NCI-H82 (cell line): ENCODE data around the gene WNK2.

Experiments
- DNase-seq: peaks from one replicate; lab custom pipeline; 2025; lab: John Stamatoyannopoulos, UW

WNK2 gene

DNA sequence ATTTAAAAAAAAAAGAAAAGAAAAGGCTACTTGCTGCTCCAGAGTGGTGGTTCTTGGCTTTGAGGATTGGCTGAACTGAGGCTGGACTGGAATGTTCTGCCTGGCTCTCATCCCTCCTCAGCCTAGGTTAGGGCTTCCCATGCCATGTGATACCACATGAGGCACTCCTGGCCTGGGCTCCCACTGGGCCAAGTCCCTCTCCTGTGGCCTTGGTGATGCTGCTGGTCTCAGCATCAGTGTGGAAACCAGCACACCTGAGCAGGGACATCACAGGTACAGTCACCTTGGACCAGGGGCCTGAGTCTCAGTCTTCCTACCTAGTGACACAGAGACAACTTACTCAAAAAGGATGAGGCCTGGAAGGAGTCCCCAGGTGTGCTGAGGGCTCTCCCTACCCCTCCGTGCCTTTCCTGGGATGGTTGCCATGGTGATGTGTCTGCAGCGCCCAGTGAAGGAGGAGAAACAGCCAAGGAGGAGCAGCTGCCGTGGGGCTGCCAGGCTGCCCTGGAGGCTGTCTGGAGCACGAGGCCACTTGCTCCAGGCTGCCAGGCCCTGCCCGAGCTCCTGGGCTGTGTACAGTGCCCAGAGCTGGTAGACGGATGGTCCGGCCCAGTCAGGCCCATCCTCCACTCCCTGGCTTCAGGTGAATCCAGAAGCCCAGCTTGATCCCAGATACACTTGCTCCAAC, 71.0 kb downstream of the WNK2 start:
- DNase-seq: no peak

- no peak for DNase-seq
Observed at GRCh38 chr9:93255494-93255867, 71.5 kb downstream of the WNK2 start.

- no peak for DNase-seq
Observed at GRCh38 chr9:93255994-93256877, 72.3 kb downstream of the WNK2 start.

DNA sequence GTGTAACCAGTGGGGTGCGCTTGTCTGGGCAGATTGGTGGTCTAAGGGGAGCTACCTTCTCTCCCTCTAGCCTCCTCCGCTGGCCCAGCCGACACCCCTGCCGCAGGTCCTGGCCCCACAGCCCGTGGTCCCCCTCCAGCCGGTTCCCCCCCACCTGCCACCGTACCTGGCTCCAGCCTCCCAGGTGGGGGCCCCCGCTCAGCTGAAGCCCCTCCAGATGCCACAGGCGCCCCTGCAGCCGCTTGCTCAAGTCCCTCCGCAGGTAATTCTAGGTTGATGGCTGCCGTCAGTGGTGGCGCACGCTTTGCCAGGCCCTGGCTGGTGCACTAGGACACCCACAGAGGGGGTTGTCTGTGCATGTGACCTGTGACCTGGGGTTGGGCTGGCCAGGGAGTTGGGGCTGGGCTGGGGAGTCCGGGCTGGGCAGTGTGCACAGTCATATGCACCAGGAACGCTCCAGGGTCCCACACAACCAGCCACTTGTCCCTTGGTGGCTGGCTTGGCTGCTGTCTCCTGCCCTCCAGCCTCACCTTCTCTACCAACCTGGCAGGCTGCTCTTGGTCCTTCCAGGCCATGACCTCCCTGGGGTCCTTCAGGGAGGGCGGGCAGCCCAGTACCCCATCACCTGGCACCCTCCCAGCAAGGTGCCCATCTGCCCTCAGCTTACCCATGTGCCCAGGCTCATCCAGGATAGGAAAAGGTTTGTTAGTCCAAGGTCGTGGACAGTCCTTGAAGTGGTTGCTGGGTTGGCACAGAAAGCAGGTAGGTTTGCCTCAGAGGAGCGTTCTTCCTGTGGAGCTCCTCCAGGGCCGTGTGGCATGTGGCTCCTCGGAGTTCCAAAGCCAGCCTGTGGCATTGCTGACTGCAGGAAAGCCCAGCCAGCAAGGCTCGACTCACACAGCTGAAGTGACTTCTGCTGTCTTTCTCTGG, 73.2 kb downstream of the WNK2 start:
- DNase-seq: no peak

DNA sequence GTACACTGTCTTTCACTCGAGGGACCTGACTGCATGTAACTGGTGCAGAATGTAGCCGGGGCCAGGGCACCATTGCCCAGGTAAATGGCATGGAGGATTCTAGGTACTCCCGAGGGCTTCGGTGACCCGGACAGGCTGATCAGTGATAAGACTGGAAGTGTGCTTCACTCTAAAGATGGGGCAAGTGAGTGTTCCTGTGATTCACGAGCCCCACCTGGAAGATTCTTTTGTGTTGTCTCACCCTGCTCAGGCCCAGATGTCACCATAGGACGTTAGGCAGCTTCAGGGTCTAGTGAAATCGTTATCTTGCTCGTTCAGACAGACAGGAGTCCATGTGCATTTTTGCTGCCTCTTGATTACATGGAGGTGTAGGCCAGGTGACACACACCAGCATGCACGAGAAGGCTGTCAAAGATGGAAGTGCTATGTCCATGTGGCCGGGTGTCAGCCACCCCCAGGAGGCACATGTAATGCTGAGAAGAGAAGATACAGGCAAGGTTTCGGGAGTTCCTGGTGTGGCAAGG, 73.9 kb downstream of the WNK2 start:
- no peak for DNase-seq

- no peak for DNase-seq
Observed at GRCh38 chr9:93258419-93258817, 74.5 kb downstream of the WNK2 start.

GRCh38 chr9:93258818-93259489, 75.0 kb downstream of the WNK2 start:
- DNase-seq: no peak

DNA sequence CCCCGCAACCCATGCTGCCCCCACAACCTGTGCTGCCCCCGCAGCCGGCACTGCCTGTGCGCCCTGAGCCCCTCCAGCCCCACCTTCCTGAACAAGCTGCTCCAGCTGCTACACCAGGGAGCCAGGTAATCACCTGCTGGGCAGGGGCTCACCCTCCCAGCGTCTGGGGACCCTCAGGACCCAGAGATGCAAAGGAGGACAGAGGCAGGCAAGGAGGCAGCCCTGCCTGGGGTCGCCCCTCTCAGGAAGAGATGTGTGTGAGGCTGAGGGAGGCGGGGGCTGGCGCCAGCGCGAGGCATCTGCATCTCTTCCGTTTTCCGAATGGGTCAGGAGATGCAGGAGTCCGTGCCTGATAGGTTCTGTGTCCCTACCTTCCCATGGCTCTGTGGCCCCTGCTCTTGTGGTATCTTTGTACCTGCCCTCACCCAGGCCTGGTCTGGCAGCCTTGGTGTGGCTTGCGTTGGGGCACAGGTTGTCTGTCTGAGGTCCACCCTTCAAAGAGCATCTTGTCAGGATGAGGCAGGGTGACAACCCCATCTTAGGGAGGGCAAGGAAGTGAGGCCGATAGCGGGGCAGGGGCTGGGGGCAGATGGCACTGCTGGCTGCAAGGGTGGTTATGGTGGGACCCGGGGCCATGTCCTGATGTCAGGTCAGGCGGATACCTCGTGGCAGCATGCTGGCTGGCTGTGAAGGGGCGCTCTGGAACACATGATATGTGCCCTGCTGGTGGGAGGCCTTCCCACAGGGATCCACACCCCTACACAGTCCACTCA, 75.7 kb downstream of the WNK2 start:
- no peak for DNase-seq

- DNase-seq: no peak
Observed at GRCh38 chr9:93260263-93261066, 76.5 kb downstream of the WNK2 start.

DNA sequence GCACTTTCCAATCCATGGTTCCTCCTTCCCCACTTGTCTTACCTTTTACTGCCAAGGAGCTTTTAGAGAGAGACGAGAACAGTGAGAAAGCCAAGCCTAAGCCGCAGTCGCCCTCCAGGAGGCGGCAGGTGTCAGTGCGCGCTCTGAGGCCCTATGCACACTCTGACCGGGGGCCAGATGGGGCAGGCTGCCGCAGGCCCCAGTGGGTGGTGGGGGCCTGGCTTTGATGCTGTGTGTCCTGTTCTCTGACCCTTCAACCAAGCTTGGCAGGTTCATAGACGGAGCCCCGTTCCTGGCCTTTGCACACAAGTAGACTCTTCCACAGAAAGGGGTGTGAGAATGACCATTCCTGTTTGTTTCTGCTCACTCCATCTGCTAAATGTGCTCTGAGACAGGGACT, 77.3 kb downstream of the WNK2 start:
- peak; percentile 12 for DNase-seq

GRCh38 chr9:93261735-93262523, 78.0 kb downstream of the WNK2 start:
- no peak for DNase-seq

GRCh38 chr9:93262537-93263310, 78.8 kb downstream of the WNK2 start:
- DNase-seq: no peak

DNA sequence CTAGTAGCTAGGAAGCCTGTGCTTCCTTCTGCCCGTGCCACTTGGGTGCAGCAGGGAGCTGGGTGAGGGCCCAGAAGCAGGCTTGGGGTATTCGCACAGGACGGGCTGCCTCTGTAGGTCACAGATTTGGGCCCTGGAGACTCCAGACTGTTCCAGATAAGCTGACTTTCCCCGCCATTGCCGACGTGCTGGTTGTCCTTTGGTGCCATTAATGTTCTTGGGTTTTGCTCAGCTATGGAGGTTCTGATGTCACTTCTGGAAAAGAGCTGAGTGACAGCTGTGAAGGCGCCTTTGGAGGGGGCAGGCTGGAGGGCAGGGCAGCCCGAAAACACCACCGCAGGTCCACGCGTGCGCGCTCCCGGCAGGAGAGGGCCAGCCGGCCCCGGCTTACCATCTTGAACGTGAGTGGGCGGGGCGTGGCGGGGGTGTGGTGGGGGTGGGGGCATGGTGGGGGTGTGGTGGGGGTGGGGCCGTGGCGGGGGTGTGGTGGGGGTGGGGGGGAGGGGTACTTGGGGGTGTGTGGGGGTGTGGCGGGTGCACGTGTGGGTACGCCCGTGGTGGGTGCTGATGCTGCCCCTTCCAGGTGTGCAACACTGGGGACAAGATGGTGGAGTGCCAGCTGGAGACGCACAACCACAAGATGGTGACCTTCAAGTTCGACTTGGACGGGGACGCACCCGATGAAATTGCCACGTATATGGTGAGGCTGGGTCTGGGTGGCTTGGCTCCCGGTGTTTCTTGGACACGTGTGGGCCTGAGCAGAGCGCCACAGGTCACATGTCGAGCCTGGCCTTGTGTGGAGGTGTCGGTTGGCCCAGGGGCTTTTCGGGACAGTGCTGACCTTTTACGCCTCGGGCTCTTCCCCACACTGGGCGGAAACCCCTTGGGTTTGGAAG, 79.6 kb downstream of the WNK2 start:
- DNase-seq: no peak

DNA sequence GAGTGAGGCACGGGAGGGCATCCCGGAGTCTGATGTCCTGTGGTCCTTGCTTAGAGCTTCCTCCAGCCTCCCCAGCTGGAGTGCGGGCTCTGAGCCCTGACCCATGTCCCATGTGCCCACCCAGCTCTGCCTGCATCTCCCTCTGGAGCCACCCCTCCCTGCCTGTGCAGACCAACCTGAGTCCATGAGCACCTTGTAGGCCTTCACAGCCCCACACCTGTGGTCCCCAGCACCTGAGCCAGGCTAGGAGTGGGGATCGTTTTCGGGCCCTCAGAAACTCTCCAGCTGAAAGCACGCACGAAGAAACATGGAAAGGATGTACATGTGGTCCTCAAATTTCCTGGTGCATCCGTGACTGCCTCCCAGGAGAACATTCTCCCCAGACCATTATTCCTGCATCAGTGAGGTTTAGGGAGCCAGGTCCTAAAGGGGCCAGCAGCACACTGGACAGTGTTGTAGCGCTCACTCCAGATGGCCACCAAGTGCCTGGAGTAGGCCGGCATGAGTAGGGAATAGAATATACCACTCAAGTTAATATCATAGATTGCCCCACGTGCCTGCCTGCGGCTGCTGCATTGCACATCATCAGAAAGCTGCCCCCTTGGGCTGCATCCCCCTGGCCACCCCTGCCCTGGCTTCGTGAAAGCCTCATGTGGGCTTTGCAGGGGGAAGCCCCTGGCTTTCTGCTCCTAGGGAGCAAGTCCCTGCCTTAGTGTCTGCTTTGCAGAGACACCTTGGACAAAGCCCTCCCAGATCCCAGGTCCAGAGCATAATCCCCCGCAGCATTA, 80.6 kb downstream of the WNK2 start:
- DNase-seq: no peak

- no peak for DNase-seq
Observed at GRCh38 chr9:93265301-93265971, 81.5 kb downstream of the WNK2 start.

- no peak for DNase-seq
Observed at GRCh38 chr9:93265972-93266371, 82.0 kb downstream of the WNK2 start.
